Sigmoid colon (tissue), 7 donors: Measurements from ENCODE around the gene LHFPL2. TPM values are rescaled to one million over a fixed set of nuclear protein-coding genes. Genes with fewer than 3 reads are reported as not detected.
A peak's percentile ranks its signal among the peaks of the same experiment; 100 is the strongest.

Experiments
- DNase-seq: peaks from one replicate; pipeline ENCODE4 v3.0.0-alpha.2; 2019
- H3K27ac ChIP-seq, 4 donors: fragments of 200-600 bp; sonication (generic); one replicate each; pipeline ENCODE4 v1.5.1; 2016 to 2019; ENCODE audit warnings: mild to moderate bottlenecking in 1 of 4
- H3K27me3 ChIP-seq, 3 donors: fragments of 200-600 bp; sonication (generic); one replicate each; pipeline ENCODE4 v1.5.1; 2019; ENCODE audit warnings: mild to moderate bottlenecking in 1 of 3
- H3K36me3 ChIP-seq, 4 donors: fragments of 200-600 bp; sonication (generic); one replicate each; pipeline ENCODE4 v1.5.1; 2016 to 2019
- H3K4me1 ChIP-seq, 4 donors: fragments of 200-600 bp; sonication (generic); one replicate each; pipeline ENCODE4 v1.5.1; 2017 to 2019
- H3K4me3 ChIP-seq, 4 donors: fragments of 200-600 bp; sonication (generic); one replicate each; pipeline ENCODE4 v1.5.1; 2017 to 2019; ENCODE audit warnings: mild to moderate bottlenecking in 2 of 4, moderate library complexity in 1 of 4
- H3K9me3 ChIP-seq, 4 donors: fragments of 200-600 bp in 3 of 4; sonication (generic) in 3 of 4; one replicate each; pipeline versions ENCODE4 v1.5.1 to v1.6.1; 2013 to 2019
- EP300 ChIP-seq, 4 donors: sonication (generic); formaldehyde crosslinking; IDR thresholded peaks; one replicate each; pipeline ENCODE4 v1.6.1; 2017; ENCODE audit warnings: antibody characterized with exemption in 4 of 4
- POLR2A ChIP-seq, 2 donors: fragments of 450-650 bp; IDR thresholded peaks; one replicate each; pipeline ENCODE4 v1.6.1; 2016; ENCODE audit warnings: antibody characterized with exemption in 2 of 2, mild to moderate bottlenecking in 2 of 2, moderate library complexity in 2 of 2
- POLR2AphosphoS5 ChIP-seq, 4 donors: sonication (generic); formaldehyde crosslinking; IDR thresholded peaks; one replicate each; pipeline ENCODE4 v1.6.1; 2017; ENCODE audit warnings: antibody characterized with exemption in 4 of 4
- WGBS, 2 donors: extraction: QIAGEN DNeasy Blood & Tissue Kit; methylation state at CpG; one replicate each; pipeline ENCODE4 v1.1.7; 2013; 5-methylcytosine and 5-hydroxymethylcytosine counted together
- intact Hi-C: fragments of 100-400 bp; cut with DNase I; formaldehyde crosslinking; loops from one replicate; pipeline ENCODE4 v1.15.1; 2023
- polyA plus RNA-seq, 3 donors: library from polyadenylated mRNA; stranded (reverse); fragments of 200-250 nt; gene quantifications; one replicate each; pipeline ENCODE4 v1.2.3, GENCODE V29; 2013
- total RNA-seq, 4 donors: library from RNA; depleted of rRNA; stranded (reverse); fragments of >200 nt; gene quantifications; one replicate each; pipeline ENCODE4 v1.1.0, GENCODE V29; 2016
- TF ChIP-seq, protein P1 (sequence below), 4 experiments: fragments of 450-650 bp in 3 of 4; fragments of 200-600 bp in 1 of 4; IDR thresholded peaks; one replicate each; pipeline ENCODE4 v1.5.1; 2016 to 2019; ENCODE audit warnings: antibody characterized with exemption in 4 of 4, mild to moderate bottlenecking in 3 of 4, moderate library complexity in 2 of 4
- donor health status: healthy with polysubstance abuse.
- donor health status: Bipolar disorder and iron deficiency.
- donor health status: healthy.

The LHFPL2 gene
- total and polyA plus RNA-seq, 7 donors = 10.8 to 34.9 (median 21.4) TPM

DNA sequence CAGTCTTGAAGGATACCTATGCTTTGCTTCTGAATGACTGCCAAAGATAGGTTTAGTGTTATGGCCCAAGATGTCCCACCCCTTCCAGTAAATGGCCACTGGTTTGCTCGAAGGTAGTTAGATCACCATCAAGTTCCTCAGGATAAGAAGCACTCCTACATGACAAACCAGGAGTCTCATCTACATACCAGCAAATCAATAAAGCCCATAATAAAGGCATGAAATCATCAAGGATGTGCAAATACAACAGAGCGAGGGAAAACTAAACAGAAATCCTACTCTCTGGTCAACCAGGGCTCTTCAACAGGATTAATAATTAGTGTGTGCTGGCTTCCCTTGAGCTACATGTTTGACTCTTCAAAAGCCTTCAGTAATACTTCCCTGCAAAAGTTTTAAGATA lies 141.0 kb downstream of the LHFPL2 start:
- Histone ChIP-seq H3K27ac (peak overlapping the region; percentile 78 to 84 (median 83)), H3K4me3 (peak overlapping the region in 1 of 4 donors; percentile 51), H3K4me1 (peaks cover 0 to 93% (median 80%) of the 10 kb centered on the region in 4 donors), H3K27me3 (no peaks in the 10 kb centered on the region), H3K36me3 (no peaks in the 10 kb centered on the region), H3K9me3 (no peaks in the 10 kb centered on the region)
- intact Hi-C loops = loop anchor here (10.0 kb wide), 1 partner anchor 213 kb away; the partner anchor contains the start of gene AP3B1
- WGBS, 2 donors = 49 to 70% methylated on average over 2 of the region's 2 CpGs
- no peak for DNase-seq
- TF ChIP-seq POLR2A (IDR thresholded peaks at IDR 0.05) (no peak), EP300 (IDR thresholded peaks at IDR 0.05) (no peak), POLR2AphosphoS5 (IDR thresholded peaks at IDR 0.05) (no peak)
- TF ChIP-seq, protein P1, sequence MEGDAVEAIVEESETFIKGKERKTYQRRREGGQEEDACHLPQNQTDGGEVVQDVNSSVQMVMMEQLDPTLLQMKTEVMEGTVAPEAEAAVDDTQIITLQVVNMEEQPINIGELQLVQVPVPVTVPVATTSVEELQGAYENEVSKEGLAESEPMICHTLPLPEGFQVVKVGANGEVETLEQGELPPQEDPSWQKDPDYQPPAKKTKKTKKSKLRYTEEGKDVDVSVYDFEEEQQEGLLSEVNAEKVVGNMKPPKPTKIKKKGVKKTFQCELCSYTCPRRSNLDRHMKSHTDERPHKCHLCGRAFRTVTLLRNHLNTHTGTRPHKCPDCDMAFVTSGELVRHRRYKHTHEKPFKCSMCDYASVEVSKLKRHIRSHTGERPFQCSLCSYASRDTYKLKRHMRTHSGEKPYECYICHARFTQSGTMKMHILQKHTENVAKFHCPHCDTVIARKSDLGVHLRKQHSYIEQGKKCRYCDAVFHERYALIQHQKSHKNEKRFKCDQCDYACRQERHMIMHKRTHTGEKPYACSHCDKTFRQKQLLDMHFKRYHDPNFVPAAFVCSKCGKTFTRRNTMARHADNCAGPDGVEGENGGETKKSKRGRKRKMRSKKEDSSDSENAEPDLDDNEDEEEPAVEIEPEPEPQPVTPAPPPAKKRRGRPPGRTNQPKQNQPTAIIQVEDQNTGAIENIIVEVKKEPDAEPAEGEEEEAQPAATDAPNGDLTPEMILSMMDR (IDR thresholded peaks at IDR 0.05) = no peak

DNA sequence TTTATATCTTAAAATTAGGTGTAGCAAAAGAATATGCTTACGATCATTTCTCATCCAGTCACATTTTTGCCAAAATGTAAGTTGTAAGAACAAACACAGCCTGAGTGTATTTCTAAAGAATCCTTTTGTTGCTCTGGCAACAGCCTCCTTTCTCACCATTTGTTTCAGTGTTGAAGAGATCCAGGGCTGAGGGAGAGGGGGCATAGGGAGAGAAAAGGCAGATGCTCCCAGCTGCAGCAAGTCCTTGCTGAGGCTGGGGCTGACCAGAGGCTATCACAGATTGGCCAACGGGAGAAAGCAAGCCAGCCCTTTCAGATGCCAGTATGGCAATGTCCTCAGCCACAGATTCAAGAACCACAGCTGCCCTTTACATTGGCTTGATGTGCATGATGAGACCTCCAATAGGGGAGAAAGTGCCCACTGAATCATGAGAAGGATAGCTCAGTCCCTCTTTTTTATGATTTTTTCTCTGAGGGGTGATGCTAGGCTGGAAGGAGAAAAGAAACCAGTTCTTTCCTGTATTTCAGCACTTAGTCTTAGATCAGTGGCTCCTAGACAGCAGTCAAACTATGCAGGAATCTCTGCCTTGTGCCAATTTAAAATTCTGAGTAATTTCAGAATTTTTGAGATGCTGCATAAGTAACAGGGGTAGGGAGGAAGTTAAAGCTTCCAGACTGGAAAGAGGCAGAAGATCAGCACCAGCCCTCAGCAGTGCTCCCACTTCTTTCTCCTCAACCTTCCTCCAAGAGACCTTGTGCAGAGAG lies 142.1 kb downstream of the LHFPL2 start:
- Histone ChIP-seq H3K9me3 (no peaks in the 10 kb centered on the region), H3K36me3 (no peaks in the 10 kb centered on the region), H3K4me1 (peaks cover 0 to 94% (median 82%) of the 10 kb centered on the region in 4 donors), H3K27ac (peak overlapping the region; percentile 79 to 84 (median 83)), H3K4me3 (peak overlapping the region in 1 of 4 donors; percentile 51), H3K27me3 (no peaks in the 10 kb centered on the region)
- TF ChIP-seq POLR2AphosphoS5 (IDR thresholded peaks at IDR 0.05) = peak in 1 of 4 donors; percentile 54
- TF ChIP-seq, protein P1 (IDR thresholded peaks at IDR 0.05) = no peak
- DNase-seq = no peak
- intact Hi-C loops = loop anchor here (10.0 kb wide), 1 partner anchor 212 kb away; the partner anchor contains the start of gene AP3B1
- 77 to 83% methylated on average over 2 of the region's 2 CpGs for WGBS, 2 donors

DNA sequence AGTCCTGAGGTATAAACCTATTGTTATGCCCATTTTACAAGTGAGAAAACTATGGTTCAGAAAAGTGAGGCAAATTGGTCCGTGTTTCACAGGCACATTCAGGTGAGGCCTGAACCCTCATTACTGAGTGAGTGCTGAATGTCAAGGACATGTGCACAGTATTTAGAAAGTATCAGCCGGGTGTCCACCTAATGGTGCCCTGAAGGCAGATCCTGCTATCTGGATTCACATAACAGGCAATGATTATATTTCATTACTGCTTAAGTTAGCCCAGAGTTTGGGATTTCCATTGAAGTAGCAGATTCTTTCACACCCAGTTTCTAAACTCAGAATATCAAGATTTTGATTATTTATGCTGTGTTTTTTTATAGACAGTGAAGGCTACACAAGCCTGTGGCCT lies 142.7 kb downstream of the LHFPL2 start:
- H3K36me3 ChIP-seq = no peaks in the 10 kb centered on the region
- 91% methylated on average over 2 of the region's 2 CpGs for WGBS, 2 donors
- H3K4me1 ChIP-seq = peaks cover 0 to 93% (median 81%) of the 10 kb centered on the region in 4 donors
- intact Hi-C loops = loop anchor here (10.0 kb wide), 1 partner anchor 211 kb away; the partner anchor contains the start of gene AP3B1
- H3K9me3 ChIP-seq = no peaks in the 10 kb centered on the region
- TF ChIP-seq POLR2A (IDR thresholded peaks at IDR 0.05) = no peak
- no peak for TF ChIP-seq POLR2AphosphoS5 (IDR thresholded peaks at IDR 0.05)
- no peak for TF ChIP-seq EP300 (IDR thresholded peaks at IDR 0.05)
- TF ChIP-seq, protein P1 (IDR thresholded peaks at IDR 0.05) = no peak
- H3K27ac ChIP-seq = peak overlapping the region; percentile 79 to 84 (median 83)
- no peak overlapping the region for H3K4me3 ChIP-seq
- DNase-seq = no peak
- no peaks in the 10 kb centered on the region for H3K27me3 ChIP-seq

DNA sequence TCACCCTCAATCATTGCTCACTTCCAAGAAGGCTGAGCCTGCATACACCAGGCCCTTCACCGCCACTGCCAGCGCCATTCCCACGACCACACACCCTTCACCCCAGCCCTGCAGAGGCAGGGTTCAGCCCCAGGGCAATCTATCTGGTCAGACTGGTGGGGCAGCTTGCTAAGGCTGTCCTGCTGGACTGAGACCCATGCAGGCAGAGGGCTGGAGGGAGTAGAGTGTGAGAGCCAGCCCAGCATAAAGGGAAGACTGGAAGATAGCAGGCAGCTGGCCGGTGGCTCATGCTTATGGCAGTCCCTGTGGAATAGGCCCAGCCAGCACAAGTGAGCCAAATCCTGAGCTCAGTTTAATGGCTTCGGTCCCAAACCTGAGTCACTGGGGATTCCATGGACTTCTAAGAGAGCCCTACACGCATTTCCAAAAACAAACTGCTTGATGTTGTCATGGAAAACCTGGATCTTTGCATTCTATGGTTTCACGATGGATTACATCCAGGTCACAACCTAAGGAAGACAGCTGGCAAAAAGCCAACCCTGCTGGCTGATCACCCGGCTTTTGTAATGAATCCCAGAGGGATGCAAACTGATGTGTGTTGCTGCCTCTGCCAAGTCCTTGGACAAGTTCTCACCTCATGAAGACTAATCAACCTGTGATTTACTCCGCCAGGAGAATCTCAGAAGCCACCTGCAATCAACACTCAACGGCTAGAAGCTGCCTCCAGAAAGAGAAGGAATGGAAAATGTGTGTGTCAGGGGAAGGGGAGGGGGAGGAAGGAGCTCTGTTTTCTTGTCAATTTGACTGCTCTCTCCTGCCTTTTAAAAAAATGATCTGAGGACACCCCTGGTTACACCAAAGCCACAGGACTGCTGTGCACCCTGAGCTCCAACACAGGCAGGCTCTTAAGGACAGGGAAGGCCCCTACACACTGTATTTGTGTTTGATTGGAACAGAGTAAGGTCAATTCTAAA lies 143.6 kb downstream of the LHFPL2 start:
- H3K4me3 ChIP-seq = peak overlapping the region in 1 of 4 donors; percentile 4
- peak; percentile 96 for DNase-seq
- peaks cover 0 to 93% (median 77%) of the 10 kb centered on the region in 4 donors for H3K4me1 ChIP-seq
- WGBS, 2 donors = 60 to 70% methylated on average over 10 of the region's 10 CpGs
- H3K36me3 ChIP-seq = no peaks in the 10 kb centered on the region
- no peaks in the 10 kb centered on the region for H3K9me3 ChIP-seq
- intact Hi-C loops = loop anchor here (10.0 kb wide), 1 partner anchor 210 kb away; the partner anchor contains the start of gene AP3B1
- peak overlapping the region; percentile 79 to 84 (median 83) for H3K27ac ChIP-seq
- TF ChIP-seq EP300 (IDR thresholded peaks at IDR 0.05) (peak in 2 of 4 donors; percentile 10 to 22), POLR2AphosphoS5 (IDR thresholded peaks at IDR 0.05) (peak; percentile 25 to 75 (median 72)), POLR2A (IDR thresholded peaks at IDR 0.05) (no peak)
- TF ChIP-seq, protein P1 (IDR thresholded peaks at IDR 0.05) = no peak
- no peaks in the 10 kb centered on the region for H3K27me3 ChIP-seq
